HG03175 (cell line): ENCODE measurements around the gene SLC6A16.
"Not testable (repeated sequence)": the region's sequence is repeated elsewhere in the genome, so short reads cannot be mapped to it uniquely, and the experiment has no call there.

Experiments used
- ATAC-seq: cut with Tn5 transposase; IDR thresholded peaks from one replicate; pipeline ENCODE4 v1.9.1; 2021; ENCODE audit warnings: mild to moderate bottlenecking, moderate library complexity; ENCODE audit not compliant: unreplicated experiment

SLC6A16 gene

DNA sequence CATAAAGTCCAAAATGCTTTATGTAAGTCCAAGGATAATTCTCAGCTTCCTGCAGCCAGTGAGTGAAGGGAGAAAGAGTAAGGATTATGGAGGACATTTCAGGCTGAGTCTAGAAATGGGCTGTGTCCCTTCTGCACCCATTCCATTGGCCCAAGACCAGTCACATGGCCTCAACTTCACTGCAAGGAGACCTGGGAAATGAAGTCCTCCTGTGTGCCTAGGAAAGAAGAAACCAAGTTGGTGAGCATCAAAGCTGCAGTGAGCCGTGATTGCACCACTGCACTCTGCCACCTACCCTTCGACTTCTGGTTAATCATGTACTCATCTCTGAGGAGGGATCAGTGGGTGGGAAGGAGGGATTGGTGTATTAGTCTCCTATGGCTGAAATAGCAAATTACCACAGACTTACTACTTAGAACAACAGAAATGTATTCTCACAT lies 6.6 kb upstream of the SLC6A16 start:
- peak; percentile 45 for ATAC-seq

DNA sequence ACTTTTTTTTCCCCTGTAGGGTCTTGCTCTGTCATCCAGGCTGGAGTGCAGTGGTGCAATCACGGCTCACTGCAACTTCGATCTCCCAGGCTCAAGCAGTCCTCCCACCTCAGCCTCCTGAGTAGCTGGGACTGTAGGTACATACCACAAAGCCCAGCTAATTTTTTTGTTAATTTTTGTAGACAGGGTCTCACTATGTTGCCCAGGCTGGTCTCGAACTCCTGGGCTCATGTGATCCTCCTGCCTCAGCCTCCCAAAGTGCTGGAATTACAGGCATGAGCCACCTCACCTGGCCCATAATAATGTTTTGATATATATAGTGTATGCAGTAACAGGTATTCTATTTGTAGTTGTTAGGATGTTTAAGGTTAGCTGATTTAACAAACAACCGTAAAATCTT lies 6.2 kb upstream of the SLC6A16 start:
- ATAC-seq: not testable (repeated sequence)

- ATAC-seq: no peak
Measured at GRCh38 chr19:49328741-49329140, 3.8 kb upstream of the SLC6A16 start.

GRCh38 chr19:49327878-49328544 lies 3.0 kb upstream of the SLC6A16 start:
- ATAC-seq: no peak

- ATAC-seq: no peak
Measured at GRCh38 chr19:49326165-49326704, 1.2 kb upstream of the SLC6A16 start.

DNA sequence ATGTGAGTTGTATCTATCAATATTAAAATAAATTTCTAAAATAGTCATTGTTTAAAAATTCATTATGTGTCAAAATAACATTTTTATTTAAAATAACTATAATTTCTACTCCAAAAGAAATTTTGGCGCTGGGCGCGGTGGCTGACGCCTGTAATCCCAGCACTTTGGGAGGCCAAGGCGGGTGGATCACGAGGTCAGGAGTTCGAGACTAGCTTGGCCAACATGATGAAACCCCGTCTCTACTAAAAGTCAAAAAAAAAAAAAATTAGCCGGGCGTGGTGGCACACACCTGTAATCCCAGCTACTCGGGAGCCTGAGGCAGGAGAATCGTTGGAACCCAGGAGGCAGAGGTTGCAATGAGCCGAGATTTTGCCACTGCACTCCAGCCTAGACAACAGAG lies 765 bp upstream of the SLC6A16 start:
- ATAC-seq: not testable (repeated sequence)

DNA sequence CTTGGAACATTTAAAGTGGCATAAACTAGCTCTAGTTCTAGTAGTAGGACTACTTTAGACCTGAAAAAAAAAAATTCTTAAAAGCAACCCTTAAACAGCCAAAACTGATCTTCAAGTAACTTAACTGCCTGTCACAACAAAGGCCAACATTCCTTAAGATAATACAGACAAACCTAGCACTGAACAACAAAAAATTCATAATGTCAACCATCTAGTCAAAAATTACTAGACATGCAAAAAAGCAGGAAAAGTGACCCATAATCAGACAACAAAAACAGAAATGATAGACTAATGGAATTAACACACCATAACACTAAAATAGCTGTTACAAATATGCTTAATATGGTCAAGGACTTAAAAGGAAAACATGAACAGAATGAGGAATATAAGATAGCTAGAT lies 6.7 kb downstream of the SLC6A16 start:
- no peak for ATAC-seq

GRCh38 chr19:49316284-49316683 lies 8.7 kb downstream of the SLC6A16 start:
- no peak for ATAC-seq

GRCh38 chr19:49315111-49315510 lies 9.9 kb downstream of the SLC6A16 start:
- no peak for ATAC-seq

DNA sequence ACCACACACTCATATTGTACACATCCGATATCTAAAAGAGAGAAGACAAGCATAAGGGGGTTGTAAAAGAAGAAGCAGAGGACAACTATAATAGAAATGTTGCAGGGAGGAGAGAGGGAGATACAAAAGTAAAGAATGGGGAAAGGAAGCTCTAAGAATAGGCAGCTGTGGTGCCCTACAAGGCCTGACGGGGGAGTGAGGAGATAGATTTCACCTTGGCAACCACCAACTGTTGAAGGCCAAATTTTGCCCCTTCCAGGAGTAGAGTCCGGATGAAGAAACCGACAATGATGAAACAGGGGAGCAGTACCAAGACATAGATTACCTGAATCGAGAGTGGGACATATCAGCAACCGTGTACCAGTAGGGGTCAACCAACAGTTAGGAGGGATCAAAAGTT lies 15.9 kb downstream of the SLC6A16 start:
- ATAC-seq: no peak

GRCh38 chr19:49306734-49307133 lies 18.3 kb downstream of the SLC6A16 start:
- not testable (repeated sequence) for ATAC-seq

DNA sequence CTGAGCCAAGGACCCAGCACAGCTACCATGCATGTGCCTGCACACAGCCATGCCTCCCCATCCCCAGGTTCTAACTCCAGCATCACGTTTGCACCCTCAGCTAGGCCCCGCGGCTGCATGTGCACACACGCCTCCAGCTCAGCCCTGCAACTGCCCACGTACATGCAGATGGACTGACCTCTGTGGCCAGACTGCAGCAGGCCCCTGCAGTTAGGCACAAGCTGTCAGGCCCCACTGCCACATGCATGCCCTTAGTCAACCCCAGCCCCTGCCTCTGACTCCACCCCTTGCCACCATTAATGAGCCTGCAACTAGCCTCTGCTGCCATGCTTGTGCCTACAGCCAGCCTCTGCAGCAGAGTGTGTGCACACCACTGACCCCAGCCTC lies 23.1 kb downstream of the SLC6A16 start:
- no peak for ATAC-seq

DNA sequence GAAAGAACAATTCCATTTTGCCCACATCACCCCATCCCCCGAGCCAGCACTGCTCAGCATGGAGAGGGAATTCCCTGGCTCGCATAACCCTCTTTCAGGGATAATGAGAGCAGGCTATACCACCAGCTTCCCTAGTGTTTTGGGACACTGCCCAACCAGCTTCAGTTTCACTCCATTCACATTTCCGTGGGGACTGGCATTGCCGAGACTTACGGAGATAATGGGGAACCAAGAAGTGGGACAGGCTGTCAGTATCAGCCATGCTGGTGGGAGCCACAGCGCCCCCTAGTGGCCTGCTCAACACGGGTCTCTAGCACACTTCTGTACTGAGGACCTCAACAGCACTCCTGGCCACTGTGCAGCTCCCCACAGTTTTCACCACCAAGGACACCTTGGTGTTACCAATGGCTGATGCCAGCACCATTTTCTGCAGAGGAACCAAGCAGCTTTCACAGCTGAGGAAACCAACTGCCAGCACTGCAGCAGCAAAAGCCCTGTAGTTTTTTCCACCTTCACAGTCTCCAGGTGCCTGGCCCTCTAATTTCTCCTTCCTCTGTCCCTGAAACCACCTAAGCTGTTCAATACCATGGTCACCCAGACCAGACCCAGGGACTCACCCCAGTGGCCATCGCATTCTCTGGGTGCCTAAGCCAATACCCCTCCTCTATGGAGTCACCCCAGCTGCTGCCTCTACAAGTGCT lies 23.7 kb downstream of the SLC6A16 start:
- ATAC-seq: peak; percentile 56

DNA sequence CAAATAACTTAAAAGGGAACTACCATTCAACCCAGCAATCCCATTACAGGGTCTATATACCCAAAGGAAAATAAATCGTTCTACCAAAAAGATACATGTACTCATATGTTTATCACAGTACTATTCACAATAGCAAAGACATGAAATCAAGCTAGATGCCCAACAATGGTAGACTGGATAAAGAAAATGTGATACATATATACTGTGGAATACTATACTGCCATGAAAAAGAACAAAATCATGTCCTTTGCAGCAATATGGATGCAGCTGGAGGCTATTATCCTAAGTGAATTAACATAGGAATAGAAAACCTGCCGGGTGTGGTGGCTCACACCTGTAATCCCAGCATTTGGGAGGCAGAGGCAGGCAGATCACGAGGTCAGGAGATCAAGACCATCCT lies 26.3 kb downstream of the SLC6A16 start:
- ATAC-seq: not testable (repeated sequence)

DNA sequence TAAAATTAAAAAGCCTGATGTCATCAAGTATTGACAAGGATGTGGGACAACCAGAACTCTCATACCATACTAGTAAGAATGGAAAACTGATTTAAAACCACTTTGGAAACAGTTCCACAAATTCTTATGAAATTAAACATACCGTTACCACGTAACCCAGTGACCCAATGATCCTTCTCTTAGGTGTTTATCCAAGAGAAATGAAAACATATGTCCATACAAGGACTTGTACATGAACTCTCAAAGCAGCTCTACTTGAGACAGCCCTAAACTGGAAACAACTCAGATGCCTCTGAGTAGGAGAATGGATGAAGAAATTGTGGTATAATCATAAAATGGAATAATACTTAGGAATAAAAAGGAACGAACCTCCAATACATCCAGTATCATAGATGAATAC lies 27.6 kb downstream of the SLC6A16 start:
- no peak for ATAC-seq

- ATAC-seq: no peak
Measured at GRCh38 chr19:49295208-49295880, 29.6 kb downstream of the SLC6A16 start.

DNA sequence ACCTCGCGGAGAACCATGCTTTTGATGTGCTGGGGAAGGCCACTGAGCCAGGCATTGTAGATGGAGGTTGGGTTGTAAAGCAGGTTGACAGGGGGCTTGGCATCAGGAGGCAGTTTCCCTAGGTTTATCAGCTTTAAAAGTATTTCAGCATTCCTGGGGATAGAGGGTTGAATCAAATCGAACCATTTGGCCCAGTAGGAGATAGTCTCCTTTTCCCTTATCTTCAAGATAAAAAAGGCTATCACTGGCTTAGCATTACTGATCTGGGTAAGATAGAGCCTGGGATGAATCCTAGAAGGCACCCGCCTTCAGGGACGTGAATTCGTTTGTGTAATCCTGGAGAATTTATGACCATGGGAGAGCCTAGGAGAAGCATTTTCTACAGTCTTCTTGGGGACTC lies 30.6 kb downstream of the SLC6A16 start:
- ATAC-seq: no peak

- ATAC-seq: no peak
Measured at GRCh38 chr19:49290517-49290916, 34.5 kb downstream of the SLC6A16 start.

- ATAC-seq: not testable (repeated sequence)
Measured at GRCh38 chr19:49289286-49289685, 35.7 kb downstream of the SLC6A16 start.

GRCh38 chr19:49288205-49288604 lies 36.8 kb downstream of the SLC6A16 start:
- ATAC-seq: not testable (repeated sequence)

GRCh38 chr19:49287141-49287770 lies 37.7 kb downstream of the SLC6A16 start:
- no peak for ATAC-seq
